DMS114 treated with DMSO at 0.1 percent for 48 hours (cell line): Measurements from ENCODE around the gene TLE4.
"Not testable (repeated sequence)": the region's sequence is repeated elsewhere in the genome, so short reads cannot be mapped to it uniquely, and the experiment has no call there.

Experiments used
- DNase-seq: peaks from one replicate; lab custom pipeline; 2025; ENCODE audit not compliant: unreplicated experiment; lab: John Stamatoyannopoulos, UW

TLE4 gene

DNA sequence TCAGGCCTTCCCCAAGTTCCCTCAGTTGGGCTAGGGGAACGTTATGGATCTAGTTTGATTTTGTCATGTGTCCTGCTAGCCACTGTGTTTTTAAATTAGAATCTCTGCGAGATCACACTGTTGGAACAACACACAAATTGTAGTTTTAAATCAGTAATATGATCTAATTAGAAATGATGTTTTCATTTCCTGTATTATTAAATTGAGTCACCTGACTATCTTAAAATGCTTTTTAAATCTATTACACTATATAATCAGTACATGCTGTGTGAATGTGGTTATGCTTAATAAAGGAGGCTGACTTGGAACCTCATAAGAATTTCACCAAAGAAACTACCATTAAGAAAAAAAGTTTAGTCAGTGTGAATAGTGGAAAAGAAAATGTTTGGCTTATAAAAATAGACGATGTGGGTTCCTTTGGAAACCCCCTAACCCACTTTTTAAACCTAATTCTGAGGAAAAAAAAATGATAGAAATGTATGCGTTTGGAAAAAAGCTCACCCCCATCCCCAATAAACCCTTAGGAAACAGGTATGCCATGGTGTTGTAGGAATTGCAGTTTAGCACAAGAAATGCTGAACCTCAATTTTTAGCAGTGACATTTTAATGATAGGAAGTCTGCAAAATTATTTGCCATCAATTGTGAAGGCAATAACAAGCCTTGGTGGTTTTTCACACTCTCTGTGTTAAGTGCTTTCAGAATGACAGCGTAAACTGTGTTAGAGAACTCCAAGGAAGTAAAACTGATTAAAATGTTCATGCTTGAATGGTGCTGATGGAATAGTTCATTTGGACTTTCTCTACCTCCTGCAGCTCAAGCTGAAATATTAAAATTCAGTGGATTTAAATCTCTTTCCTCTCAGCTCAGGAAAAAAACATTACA, 59.0 kb downstream of the TLE4 start:
- DNase-seq, result no peak

DNA sequence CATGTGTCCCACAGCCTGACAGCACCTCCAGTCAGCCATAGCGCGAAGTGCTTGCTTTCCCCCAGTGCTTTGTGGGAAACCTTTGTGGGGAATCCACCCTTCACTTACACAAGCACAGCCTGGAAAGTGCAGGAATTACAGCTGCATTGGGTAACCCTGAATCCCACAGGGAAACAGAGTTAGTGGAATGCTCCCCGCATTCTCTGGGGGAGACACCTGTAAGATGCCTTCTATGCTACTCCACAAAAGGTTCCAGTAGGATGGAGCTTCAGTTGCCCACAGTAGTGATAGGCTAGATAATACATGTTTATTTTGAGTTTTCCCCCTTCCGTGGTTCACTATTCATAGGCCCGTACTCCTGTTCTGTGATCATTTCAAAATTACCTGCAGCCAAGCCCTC, 60.3 kb downstream of the TLE4 start:
- DNase-seq, result no peak

DNA sequence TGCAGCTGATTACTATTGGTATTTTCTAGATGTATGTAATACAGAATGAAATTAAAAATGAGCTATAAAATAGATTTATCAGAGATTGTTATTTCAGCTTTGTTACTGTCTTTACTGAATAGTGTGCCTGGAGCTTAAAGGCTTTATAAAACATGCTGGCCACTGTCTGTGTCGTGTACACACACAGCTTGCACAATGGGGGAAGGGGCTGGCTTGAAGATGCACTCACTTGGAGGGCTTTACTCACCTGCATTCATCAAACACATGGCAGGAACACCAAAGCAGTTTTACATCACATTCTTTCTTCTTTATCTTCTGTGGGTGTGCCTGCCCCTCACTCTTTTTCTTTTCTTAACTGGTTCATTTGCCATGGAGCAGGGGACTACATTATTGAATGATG, 60.9 kb downstream of the TLE4 start:
- DNase-seq, result no peak

DNA sequence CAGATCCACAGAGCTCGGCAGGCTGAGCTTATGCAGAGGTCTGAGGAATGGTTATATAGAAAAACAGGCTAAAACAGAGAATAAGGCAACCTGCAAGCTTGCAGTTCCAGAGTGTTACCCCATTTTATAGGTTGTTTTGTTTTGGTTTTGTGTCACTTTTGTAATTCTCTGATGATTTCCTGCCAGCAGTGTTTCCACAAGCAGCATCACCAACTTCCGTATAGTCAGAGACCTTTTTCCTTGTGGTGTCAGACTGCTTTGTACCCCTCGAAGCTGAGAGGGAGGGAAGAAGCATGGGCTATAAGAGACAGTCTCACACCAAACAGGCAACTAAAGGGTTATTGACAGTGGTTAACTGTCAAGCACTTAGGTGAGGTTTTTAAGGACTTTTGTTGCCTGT, 61.8 kb downstream of the TLE4 start:
- DNase-seq, result no peak

DNA sequence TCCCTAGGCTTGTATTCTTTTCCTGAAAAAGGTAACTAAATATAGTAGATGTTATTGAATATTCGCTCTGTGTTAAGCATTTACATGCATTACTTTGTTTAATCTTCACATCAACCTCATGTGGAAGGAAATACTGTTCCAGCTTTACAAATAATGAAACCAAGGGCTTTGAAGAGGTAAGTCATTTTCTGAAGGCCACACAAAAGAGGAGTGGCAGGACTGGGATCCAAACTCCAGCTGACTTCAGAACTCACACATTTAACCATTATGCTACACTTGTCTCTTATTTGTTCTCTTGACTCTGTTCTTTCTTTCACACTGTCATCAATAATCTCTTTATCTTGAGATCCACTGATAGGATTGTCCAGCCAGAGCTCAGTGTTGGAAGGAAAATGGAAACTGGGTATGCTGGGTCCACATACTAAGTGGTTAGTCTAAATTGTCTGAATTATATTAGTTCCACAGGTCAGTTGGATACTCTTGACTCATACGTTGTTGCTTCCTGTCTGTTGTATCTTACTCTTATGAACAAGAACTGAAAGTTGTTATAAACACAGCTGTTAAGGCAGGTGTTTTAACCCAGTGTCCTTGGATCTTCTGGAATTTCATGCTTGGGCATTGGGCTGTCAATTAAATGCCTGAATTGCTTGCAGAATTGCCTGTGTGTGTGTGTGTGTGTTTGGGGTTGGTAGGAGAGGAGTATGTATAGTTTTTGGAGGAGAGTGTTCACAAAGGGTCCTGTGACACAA, 65.6 kb downstream of the TLE4 start:
- DNase-seq, result no peak

DNA sequence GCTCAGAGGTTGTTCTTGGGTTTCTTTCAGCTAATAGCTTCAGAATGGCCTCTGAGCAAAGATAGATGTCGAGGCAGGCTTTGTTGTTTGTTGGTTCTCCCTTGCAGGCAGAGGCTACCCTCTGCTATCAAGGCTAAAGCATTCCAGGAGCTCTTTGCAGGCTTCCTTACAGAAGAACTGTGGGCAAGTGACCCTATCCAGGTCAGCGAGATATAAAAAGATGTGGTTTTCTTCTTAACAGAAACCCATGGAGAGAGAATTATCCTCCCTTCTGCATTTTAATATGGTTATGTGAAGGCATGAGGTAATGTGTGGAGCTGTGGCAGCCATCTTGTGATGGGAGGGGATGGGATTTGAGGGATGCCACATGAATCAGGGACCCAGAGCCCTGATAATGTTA, 67.0 kb downstream of the TLE4 start:
- DNase-seq, result no peak

DNA sequence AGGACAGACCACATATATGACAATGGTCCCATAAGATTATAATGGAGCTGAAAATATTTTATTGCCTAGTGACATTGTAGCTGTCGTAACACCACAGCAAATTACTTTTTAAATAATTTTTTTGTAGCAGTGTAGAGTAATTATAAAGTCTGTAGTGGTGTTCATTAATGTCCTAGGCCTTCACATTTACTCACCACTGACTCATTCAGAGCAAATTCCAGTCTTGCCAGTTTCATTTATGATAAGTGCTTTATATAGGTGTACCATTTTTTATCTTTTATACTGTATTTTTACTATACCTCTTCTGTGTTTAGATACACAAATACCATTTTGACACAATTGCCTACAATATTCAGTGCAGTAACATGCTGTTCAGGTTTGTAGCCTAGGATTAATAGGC, 67.6 kb downstream of the TLE4 start:
- DNase-seq, result no peak

DNA sequence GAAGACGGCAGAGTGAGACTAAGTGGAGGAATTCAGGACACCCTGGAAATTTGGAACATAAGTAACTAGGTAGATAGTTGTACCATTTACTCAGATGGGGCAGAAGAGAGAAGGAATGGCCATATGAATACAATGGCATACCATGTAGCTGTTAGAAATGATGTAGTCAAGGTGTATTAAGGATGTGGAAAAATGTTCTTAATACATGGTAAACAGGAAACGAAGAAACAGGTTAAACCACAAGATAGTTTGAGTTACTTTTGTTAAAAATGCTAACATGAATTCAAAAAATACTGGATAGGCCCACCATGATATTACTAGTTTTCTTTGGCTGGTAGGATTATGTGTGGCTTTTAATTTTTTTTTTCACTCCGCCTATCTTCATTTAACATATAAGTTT, 68.3 kb downstream of the TLE4 start:
- DNase-seq, result not testable (repeated sequence)

DNA sequence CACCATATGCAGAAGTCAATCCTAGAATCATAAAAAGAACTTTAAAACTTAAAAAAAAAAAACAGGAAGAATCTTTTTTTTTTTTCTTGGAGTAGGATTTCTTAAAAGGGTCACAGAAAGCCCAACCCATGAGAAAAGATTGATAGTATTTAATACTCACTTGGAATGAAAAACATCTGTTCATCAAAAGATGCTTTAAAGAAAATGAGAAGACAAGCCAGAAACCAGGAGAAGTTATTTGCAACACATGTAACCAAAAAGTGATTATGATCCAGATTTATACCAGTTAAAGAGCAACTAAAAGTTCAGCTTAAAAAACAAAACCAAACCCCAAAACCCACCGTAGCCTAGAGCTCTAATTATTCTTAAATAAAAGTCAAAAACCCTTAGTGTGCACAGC, 69.3 kb downstream of the TLE4 start:
- DNase-seq, result no peak

DNA sequence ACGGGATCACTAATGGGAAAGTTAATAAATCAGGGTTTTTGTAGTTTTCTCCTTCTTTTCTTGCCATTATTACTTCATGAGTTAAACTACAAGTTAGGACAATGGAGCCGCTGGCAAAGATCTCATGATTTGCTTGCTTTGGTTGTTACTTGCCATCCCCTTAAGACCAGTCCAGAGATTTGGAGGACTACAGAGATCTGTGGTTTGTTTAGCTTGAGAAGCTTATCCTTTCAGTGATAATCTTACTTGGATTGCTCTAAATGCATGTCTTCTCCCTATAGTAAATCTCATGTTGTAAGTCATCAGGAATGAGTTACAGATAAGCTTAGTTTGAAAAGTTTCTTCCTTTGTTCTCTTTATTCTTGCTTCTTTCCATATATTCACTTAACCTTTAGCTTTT, 70.9 kb downstream of the TLE4 start:
- DNase-seq, result no peak

DNA sequence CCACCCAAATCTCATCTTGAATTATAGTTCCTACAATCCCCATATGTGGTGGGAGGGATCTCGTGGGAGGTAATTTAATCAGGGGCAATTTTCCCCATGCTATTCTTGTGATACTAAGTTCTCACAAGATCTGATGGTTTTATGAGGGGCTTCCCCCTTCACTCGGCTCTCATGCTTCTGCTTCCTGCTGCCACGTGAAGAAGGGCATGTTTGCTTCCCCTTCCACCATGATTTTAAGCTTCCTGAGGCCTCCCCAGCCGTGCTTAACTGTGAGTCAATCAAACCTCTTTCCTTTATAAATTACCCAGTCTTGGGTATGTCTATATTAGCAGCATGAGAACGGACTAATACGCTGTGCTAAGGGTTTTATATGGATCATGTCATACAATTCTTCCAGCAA, 72.3 kb downstream of the TLE4 start:
- DNase-seq, result no peak

DNA sequence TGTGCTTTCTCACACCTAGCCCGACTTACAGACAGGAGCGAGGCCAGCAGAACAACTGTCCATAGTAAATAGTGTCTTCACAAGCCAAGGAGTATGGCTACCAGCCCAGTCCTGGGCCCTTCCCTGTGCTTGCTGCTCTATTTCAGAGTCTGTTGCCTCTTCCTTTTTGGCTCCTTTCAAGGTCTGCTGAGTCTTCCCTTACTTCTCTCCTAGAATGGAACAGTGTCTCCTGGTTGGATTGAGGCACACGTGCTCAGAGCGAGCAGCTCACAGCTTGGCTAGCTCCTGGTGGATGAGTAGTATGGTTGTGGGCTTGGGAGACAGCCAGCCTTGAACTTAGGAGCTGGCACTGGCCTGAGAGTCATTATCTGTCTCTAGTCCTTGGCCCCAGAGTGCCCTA, 72.8 kb downstream of the TLE4 start:
- DNase-seq, result no peak

DNA sequence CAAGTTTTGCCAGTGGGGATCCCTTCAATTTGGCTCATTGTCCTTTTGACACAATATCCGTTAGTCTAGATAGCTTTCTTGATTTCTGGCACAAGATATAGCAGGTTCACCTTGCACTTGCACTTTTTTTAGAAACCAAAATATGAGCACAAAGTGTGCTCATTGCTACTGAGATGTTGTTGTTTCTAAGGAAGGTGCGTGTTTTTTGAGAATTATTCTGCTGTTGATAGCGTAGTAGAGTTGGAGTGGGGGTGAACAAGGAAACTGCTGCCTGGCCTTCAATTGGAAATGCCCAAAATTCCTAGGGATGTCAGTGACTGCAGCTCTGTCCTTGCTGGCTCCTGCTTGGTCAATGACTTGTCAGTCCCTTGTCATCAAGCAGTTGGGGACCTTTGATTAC, 73.3 kb downstream of the TLE4 start:
- DNase-seq, result no peak

DNA sequence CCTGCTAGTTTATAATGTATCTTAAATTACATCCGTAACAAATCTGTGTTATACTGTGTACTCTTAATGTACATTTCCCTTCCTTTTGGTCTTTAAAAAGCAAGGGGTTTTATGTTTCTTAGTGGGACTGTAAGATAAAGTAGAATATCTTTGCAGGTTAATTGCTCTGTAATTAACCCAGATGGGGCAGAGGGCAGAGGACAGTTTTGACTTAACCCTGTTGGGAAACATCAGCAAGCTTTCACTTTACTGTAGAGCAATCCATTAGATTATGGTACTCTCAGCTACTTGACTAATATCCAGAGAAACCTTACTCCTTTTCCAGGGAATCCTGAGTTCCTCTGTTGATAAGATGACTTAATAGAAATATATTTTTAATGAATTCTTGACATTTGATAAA, 74.3 kb downstream of the TLE4 start:
- no peak for DNase-seq

DNA sequence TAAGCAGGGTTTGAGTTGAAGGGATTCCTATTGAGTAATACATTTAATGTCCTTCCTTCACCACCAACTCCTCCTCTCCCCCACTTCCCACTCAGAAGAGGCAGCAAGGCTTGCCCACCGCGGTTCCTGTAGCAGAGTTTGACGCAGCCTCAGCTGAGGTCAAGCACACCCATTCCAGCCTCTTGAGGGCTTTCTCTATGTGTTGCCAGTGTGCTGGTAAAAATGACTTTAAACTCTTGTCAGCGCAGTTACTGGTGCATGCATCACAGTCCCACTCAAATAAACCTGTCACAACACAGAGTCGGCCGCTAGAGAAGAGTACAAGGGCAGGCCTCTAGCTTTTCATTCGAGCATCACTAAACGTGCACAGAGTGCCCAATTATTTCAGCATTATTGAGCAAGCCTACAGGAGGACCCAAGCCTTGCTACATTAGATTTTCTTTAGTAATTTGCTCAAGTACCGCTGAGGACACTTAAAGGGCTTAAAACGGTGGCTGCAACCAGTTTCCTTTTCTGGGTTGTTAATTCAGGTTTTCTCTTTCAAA, 79.6 kb downstream of the TLE4 start:
- DNase-seq, result no peak

DNA sequence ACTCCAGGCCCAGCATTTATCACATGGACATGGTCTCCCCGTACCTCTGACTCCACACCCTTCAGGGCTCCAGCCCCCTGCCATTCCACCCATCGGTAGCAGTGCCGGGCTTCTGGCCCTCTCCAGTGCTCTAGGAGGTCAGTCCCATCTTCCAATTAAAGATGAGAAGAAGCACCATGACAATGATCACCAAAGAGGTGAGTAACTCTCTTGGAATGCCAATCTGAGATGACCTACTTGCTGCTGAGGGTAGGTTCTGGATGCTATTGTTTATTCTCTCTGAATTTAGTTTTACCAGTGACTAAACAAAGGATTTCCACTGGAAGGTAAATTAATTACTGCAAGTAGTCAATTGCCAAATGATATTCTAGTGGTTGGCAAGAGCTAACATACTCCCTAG, 80.8 kb downstream of the TLE4 start:
- no peak for DNase-seq

DNA sequence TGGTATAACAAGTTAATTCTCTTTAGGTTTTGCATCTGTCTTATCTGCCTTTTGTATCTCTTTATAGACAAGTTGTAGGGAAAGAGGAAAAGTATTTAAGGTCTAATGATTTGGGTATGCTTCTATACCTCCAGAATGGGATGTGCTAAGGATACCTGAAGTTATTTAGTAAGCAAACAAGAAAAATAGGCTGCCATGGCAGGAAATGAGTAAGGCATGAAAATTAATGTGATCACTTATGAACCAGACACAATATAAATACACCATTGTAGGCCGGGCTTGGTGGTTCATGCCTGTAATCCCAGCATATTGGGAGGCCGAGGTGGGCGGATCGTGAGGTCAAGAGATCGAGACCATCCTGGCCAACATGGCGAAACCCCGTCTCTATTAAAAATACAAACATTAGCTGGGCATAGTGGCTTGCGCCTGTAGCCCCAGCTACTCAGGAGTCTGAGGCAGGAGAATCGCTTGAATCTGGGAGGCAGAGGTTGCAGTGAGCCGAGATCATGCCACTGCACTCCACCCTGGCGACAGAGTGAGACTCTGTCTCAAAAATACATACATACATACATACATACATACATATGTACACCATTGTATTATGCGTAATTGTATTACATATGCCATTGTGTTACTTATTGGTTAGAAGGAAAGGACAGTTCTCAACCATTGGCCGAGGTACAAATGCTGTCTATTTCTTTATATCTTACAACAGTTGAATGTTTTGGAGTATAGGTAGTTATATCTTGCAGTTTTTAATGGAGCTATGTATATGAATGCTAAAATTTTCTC, 83.0 kb downstream of the TLE4 start:
- DNase-seq, result not testable (repeated sequence)

DNA sequence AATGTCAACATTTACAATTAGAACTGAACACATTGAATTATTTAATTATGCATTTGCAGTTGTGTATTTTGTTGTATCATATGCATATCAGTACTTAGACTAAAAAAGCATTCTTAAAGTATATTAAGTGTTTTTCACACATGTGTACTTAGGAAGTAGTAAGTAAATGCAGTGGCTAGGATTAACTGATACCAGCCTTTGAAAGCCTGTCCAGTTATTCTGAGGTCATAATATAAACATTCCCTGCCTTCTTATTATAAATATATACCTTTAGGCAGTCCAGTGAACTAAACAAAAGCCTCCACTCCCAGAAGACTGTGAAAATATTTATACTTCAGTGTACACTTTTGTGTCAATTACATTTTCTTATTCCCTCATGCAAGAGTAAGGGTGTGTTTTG, 83.8 kb downstream of the TLE4 start:
- DNase-seq, result no peak

DNA sequence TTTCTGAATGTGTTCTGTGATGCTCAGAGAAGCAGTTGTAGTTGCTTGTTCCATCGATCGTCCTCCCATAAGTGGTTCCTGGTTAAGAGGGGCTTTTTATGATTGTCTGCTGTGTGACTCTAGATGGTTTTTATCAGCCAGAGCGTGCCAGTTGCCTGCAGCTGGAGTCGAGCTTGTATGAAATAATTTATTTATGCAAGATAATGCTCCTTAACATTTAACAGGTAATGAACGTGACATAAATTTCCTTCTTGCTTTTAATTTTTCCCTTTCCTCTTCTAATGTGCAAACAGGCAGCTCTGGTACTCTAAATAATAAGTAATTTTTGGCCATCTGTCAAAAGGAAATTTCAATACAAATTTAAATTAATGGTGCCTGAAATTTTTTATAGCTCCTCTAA, 84.4 kb downstream of the TLE4 start:
- DNase-seq, result no peak

DNA sequence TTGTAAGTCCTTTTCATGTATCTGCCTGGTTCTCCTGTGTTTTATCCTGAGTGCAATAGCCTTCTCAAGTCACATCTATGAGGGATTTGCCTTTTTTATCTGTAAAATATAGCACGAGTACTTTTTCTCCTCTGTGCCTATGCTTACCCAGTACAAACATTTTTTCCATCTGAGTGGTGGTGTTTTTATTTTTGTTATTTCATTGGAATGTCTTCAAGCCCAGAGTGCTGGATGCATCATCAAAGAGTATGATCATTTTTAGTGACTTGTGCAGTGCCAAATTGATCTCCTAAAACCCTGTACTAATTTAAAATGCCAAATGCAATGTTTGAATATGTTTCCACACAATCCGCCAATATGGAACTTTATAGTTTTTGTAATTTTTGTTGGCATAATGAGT, 86.1 kb downstream of the TLE4 start:
- no peak for DNase-seq

DNA sequence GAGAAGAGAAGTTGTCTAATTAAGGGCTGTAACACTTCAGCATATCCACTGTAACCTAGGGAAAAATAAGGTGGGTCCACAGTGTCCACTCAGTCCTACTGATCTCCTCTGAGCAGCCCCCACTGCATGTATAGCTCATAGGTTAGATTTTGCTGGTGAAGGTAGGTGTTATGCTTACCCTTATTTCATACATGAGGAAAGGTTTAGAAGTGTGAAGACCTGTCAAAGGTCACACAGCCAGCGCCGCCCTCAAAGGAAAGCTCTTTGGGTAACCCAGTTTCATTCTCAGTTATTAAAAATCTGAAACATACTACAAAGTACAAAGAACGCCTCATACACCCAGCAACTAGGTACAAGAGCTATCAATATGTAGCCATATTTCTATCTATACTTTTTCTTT, 87.2 kb downstream of the TLE4 start:
- DNase-seq, result no peak
